HG03103 (cell line): ENCODE data around the gene MICAL2.

Source experiments
- ATAC-seq: cut with Tn5 transposase; IDR thresholded peaks from one replicate; pipeline ENCODE4 v1.9.1; 2021; ENCODE audit warnings: low read depth; ENCODE audit not compliant: unreplicated experiment

Gene MICAL2

GRCh38 chr11:12263141-12263693 lies 152.8 kb downstream of the MICAL2 start:
- ATAC-seq = no peak

GRCh38 chr11:12264361-12264760 lies 154.0 kb downstream of the MICAL2 start:
- no peak for ATAC-seq

- no peak for ATAC-seq
These were observed 155.7 kb downstream of the MICAL2 start for GRCh38 chr11:12266132-12266531.

GRCh38 chr11:12266943-12267342 lies 156.6 kb downstream of the MICAL2 start:
- ATAC-seq = no peak

GRCh38 chr11:12267921-12268320 lies 157.5 kb downstream of the MICAL2 start:
- no peak for ATAC-seq

- ATAC-seq = no peak
These were observed 158.7 kb downstream of the MICAL2 start for GRCh38 chr11:12269104-12269441.

- ATAC-seq = no peak
These were observed 159.2 kb downstream of the MICAL2 start for GRCh38 chr11:12269446-12270214.

GRCh38 chr11:12270215-12270797 lies 159.9 kb downstream of the MICAL2 start:
- no peak for ATAC-seq

GRCh38 chr11:12270817-12271216 lies 160.4 kb downstream of the MICAL2 start:
- no peak for ATAC-seq

GRCh38 chr11:12271241-12271640 lies 160.9 kb downstream of the MICAL2 start:
- no peak for ATAC-seq

- ATAC-seq = no peak
These were observed 161.5 kb downstream of the MICAL2 start for GRCh38 chr11:12271826-12272366.

- no peak for ATAC-seq
These were observed 162.6 kb downstream of the MICAL2 start for GRCh38 chr11:12272821-12273617.

GRCh38 chr11:12273618-12273995 lies 163.2 kb downstream of the MICAL2 start:
- no peak for ATAC-seq

GRCh38 chr11:12274056-12274455 lies 163.7 kb downstream of the MICAL2 start:
- no peak for ATAC-seq

- no peak for ATAC-seq
These were observed 164.3 kb downstream of the MICAL2 start for GRCh38 chr11:12274558-12275197.

- ATAC-seq = no peak
These were observed 165.4 kb downstream of the MICAL2 start for GRCh38 chr11:12275818-12276217.

GRCh38 chr11:12276356-12276755 lies 166.0 kb downstream of the MICAL2 start:
- ATAC-seq = no peak

- no peak for ATAC-seq
These were observed 166.6 kb downstream of the MICAL2 start for GRCh38 chr11:12276831-12277475.

- ATAC-seq = no peak
These were observed 168.6 kb downstream of the MICAL2 start for GRCh38 chr11:12278766-12279671.
